Measurements from ENCODE around the gene FCHSD2. TPM values are rescaled to one million over a fixed set of nuclear protein-coding genes. Genes with fewer than 3 reads are reported as not detected.

Gene FCHSD2
- total and polyA plus RNA-seq, 9 of the 15 experiments (the other 6 are each of a cell fraction or from before 2014, with no cell fraction given), result 1.8 to 14.7 (median 6.4) TPM

GRCh38 chr11:72864702-72865655 is 277.1 kb downstream of the FCHSD2 start:
- in situ Hi-C loops (cut with MboI), result no loop called here
- POLR2A ChIA-PET, result interaction anchor here (0.6 kb wide), 1 partner anchor 775 kb away, joined by 3 read pairs; no protein-coding TSS in a partner anchor
- no TSS peak for BruUV-seq (replicated peaks)

More at GRCh38 chr11:72864702-72865655, 277.1 kb downstream of the FCHSD2 start:
- Histone ChIP-seq H4K20me1 (replicated peaks; ENCODE audit: control insufficient read depth, insufficient read depth, low read length) (no peaks in the 10 kb centered on the region), H3K79me2 (ENCODE audit: control insufficient read depth, insufficient read depth, low read length) (no peaks in the 10 kb centered on the region), H3K4me1 (replicated peaks in 1 of 2; ENCODE audit: control insufficient read depth in 2 of 2, insufficient read depth in 2 of 2, low read length in 2 of 2) (no peaks in the 10 kb centered on the region; a peak in 1 of 5 replicates), H3K4me2 (ENCODE audit: insufficient read depth, low read length) (no peak overlapping the region), H3K27ac (ENCODE audit: extremely low read depth, low read depth, low read length) (no peak overlapping the region), H3K9ac (ENCODE audit: insufficient read depth in 1 of 2, low read depth in 2 of 2, low read length in 2 of 2) (no peak overlapping the region), H2AFZ (ENCODE audit: low read depth, low read length) (no peak overlapping the region), H3K4me3 (no peak overlapping the region), H3K27me3 (ENCODE audit: control insufficient read depth in 2 of 2, insufficient read depth in 2 of 2, low read length in 2 of 2) (no peaks in the 10 kb centered on the region), H3K9me3 (replicated peaks; ENCODE audit: control insufficient read depth, insufficient read depth, low read depth, low read length) (no peaks in the 10 kb centered on the region), H3K36me3 (ENCODE audit: control insufficient read depth, insufficient read depth, low read length) (0 out of 3 replicates have a peak, but pooled peaks cover 2% of the 10 kb centered on the region), H3K9me1 (ENCODE audit: control insufficient read depth, insufficient read depth, low read length) (no peaks in the 10 kb centered on the region)
- 15% methylated on average over 5 of the region's 5 CpGs for WGBS (ENCODE audit: insufficient coverage, low coverage, missing lambda C conversion rate)
- CTCF ChIA-PET (ENCODE audit: low intra/inter-chr PET ratio), result no interaction called here
- FAIRE-seq (no peak), ATAC-seq (no peak), DNase-seq (ENCODE audit: extremely low read depth in 1 of 4, low spot score in 3 of 4) (no peak)
- intact Hi-C loops (cut with micrococcal nuclease), result no loop called here
- TF ChIP-seq PBX2 (CRISPR knock-in tag; IDR thresholded peaks at IDR 0.05; ENCODE audit: low read depth) (no peak), PBX2 (tag; conservative IDR thresholded peaks at IDR 0.05; ENCODE audit: low read depth) (0 out of 2 replicates have a peak, but pooled peaks have one; percentile 27), MCM7 (IDR thresholded peaks at IDR 0.05) (no peak)

All from K562 (cell line).